HG03064 (cell line): ENCODE measurements around the gene CASD1.

Experiments
- ATAC-seq: cut with Tn5 transposase; IDR thresholded peaks from one replicate; pipeline ENCODE4 v1.9.1; 2021; ENCODE audit warnings: low read depth; ENCODE audit not compliant: unreplicated experiment

The CASD1 gene

DNA sequence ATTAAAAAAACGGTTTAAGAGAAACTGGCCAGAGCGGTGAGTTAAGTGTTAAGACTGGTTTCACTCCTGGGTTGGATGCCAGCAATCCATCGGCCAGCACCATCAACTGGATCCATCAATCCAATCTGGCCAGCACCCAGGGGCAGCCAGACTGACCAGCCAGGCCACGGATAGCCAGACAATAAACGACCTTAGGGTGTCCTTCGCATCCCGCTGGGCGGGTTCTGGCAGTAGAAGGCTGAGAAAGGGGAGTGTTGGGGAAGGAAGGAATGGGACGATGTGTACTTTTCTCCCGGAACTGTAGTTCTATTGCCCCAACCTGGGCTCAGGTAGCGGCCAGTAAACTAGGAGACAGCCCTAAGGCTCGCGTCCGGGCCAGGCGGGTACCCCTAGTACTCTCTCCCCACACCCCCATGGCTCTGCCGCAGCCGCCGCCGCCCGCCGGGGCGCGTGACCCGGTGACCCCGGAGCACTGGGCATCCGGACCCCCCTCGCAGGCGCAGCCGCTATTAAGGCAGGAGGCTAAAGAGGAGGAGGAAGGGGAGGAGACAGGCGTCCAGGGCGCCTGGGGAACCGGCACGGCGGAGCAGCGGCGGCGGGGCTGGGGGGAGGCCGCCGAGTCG is at the start of gene CASD1:
Gene CASD1, plus strand, starts transcription at position 546 of the 623 bp plus-strand sequence. CDS start 276 bp downstream, outside the sequence.
- peak; percentile 58 for ATAC-seq

DNA sequence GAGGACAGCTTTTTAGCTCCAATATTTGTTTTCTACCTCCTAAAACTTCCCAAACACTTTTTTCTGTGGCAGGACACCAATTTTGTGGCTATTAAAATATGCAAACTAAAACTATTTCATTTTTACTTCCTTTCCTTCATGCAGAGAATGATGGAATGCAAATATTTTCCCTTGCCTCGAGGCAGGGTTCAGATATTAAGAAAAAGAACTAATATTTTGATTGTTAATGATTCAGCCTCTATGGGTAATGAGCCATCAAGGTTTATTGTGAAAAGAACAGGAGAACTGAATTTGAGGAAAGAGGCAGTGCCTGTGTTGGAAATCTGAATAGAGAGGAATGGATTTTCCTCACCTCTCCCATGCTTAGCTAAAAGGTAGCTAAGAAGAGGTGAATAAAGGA is 43.1 kb upstream of the CASD1 start:
- no peak for ATAC-seq

DNA sequence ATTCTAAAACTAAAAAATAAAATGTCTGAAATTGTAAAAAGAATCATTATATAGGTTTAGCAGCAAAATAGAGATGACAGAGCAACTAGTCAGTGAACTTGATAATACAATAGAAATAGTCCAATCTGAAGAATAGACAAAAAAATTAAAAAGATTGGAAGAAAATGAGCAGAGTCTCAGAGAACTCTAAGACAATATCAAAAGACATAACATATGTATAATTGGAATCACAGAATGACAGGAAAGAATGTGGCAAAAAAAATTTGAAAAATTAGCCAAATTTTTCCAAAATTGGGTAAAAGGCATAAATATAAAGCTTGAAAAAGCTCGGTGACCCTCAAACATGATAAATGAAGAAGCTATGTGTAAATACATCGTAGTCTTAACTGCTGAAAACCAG is 38.0 kb upstream of the CASD1 start:
- ATAC-seq = no peak

DNA sequence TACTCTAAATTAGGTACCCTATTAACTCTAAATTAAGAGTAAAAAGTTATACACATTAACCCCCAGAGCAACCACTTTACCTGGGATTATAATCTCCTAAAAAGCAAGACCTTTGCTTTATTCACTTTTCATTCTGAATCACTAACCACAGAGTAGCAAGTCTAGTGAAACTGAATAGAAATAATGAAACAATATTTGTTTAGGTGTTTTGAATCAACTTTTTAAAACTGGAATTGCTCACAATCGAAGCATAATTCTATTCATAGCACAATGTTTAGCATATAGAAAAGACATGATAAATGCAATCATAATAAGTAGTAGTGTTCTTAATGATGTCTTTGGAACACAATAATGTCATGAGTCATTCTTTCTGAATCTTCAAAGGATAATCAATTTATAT is 37.0 kb upstream of the CASD1 start:
- ATAC-seq = no peak

DNA sequence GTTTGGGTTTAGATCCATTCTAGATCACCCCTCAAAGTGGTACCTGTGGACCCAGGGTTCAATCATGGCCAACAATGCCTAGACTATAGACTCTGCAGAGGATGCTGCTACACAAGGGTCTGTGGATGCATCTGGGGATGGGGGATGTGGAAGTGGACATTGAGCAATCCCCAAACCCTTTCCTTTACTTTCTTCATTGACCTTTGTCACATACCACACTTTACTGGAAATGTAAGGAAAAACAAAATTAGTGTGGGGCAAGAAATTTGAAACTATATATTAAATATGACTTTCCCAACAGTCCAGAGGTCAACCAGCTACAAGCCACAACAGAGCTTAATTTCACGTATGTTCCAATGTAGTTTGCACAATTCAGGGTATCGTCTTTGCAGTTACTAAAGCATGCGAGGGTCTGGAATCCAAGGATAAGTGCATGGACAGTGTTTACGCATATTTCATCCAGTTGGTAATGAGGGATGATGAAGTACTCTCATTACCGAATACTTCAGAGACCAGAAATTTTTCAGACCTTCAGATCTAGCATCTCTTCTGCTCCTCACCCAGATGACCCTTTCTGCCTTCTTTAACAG is 33.3 kb upstream of the CASD1 start:
- no peak for ATAC-seq

DNA sequence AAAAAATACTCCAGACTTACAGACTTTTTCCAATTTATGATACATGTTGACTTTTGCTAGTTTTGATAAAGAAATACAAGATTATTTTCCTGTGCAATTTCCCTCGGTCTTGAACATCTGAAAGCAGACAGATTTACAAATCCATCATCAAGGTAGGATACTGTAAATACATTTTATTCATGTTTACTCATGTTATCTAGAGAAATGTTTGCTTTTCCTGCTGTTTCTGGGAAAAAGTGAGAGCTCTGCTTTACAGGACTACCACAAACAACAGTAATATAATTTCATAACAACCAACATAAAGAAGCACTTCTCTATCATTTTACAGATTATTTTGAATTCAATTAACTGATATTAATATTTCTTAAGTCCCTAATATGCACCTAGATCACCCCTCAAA is 31.7 kb upstream of the CASD1 start:
- no peak for ATAC-seq

DNA sequence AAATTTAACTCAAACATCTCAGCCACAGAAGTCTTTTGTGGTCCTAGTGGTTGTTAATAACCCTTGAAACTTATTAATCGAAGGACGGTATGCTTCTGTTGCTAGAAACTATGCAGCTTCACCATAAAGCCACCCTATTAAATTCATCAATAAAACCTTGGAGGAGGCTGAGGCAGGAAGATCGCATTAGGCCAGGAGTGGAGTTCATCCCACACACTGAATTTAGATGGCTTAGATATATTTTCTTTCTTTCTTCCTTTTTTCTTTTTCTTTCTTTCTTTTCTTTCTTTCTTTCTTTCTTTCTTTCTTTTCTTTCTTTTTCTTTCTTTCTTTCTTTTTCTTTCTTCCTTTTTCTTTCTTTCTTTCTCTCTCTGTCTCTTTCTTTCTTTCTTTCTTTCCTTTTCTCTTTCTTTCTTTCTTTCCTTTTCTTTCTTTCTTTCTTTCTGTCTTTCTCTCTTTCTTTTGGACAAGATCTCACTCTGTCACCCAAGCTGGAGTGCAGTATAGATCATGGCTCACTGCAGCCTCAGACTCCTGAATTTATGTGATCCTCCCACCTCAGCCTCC is 30.9 kb upstream of the CASD1 start:
- no peak for ATAC-seq

- ATAC-seq = no peak
Observed at GRCh38 chr7:94481279-94481678, 28.3 kb upstream of the CASD1 start.

DNA sequence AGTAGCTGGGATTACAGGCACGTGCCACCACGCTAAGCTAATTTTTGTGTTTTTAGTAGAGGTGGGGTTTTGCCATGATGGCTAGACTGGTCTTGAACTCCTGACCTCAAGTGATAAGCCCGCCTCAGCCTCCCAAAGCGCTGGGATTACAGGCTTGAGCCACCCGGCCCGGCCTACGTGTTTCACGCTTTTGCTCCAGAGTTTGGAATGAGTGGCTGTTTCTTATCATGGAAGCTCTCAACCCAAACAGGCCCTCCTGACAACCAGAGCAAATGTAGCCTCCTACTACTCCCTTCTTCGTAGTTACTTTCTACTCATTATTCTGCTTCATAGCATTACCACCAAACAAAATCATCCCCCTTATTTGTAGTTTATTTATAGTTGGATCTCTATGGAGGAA is 26.8 kb upstream of the CASD1 start:
- no peak for ATAC-seq

GRCh38 chr7:94483843-94484242 is 25.8 kb upstream of the CASD1 start:
- ATAC-seq = no peak

DNA sequence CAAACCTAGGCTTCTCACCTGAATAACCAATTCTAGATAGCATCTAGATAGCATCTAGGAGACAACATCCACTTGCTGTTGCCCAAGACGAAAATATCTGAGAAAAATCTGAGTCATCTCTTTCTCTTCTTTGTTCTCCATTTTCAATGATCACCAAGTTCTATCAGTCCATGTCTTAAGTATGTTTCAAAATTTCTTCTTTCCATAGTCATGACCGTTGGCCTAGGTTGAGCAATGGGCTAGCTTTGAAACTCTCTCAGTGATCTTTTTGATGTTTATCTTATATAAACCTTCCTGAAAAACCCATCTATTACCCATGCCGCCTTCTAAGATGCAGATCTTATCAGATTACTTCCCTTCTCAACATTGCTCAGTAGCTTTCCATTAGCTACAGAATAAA is 23.4 kb upstream of the CASD1 start:
- ATAC-seq = no peak

DNA sequence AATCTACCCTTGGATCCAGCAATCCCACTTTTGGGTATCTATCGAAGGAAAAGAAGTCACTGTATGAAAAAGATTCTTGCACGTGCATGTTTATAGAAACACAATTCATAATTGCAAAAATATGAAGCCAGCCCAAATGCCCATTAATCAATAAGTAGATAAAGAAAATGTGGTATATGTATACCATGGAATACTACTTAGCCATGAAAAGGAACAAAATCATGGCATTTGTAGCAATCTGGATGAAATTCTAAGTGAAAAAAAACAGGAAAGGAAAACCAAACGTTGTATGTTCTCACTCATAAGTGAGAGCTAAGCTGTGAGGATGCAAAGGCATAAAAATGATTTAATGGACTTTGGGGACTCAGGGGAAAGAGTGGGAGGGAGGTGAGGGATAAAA is 18.2 kb upstream of the CASD1 start:
- ATAC-seq = no peak

GRCh38 chr7:94492601-94493000 is 17.0 kb upstream of the CASD1 start:
- peak; percentile 97 for ATAC-seq

- ATAC-seq = no peak
Observed at GRCh38 chr7:94497874-94498670, 11.5 kb upstream of the CASD1 start.

DNA sequence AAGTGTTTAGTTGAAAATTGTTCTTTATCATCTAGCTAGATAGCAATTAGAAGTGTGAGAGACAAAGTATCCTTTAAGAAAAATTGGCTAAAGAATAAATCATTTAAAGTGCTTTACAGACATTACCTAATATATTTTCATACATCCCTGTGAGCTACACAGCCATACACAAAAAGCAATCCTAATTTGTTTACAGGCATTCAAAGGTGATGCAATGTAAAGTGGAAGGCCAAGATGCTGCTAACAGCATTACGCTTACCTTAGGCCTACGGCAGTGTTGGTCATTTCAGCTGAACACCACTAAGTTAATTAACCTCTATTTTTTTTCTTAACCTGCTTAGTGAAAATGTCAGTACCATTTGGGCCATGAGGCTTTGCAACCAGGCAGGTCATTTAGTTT is 10.7 kb upstream of the CASD1 start:
- no peak for ATAC-seq

DNA sequence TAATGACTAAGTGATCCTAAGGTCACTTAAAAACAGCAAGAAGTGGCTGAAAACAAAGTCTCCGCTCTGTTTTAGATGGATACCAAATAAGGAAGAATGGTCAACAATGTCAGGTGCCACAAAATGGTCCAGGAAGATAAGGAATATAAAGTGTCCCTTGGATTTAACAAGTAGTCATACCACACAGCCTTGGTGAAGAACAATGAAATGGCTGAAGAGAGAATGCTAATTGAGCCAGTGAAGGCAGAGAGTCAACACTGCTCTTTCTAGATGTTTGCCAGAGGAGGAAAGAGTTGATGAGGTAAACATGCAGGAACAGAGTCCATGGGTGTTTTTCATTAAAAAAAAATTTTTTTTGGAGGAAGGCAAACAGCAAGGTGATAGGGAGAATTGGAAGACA is 2.1 kb upstream of the CASD1 start:
- no peak for ATAC-seq

GRCh38 chr7:94507962-94508361 is 1.6 kb upstream of the CASD1 start:
- no peak for ATAC-seq

DNA sequence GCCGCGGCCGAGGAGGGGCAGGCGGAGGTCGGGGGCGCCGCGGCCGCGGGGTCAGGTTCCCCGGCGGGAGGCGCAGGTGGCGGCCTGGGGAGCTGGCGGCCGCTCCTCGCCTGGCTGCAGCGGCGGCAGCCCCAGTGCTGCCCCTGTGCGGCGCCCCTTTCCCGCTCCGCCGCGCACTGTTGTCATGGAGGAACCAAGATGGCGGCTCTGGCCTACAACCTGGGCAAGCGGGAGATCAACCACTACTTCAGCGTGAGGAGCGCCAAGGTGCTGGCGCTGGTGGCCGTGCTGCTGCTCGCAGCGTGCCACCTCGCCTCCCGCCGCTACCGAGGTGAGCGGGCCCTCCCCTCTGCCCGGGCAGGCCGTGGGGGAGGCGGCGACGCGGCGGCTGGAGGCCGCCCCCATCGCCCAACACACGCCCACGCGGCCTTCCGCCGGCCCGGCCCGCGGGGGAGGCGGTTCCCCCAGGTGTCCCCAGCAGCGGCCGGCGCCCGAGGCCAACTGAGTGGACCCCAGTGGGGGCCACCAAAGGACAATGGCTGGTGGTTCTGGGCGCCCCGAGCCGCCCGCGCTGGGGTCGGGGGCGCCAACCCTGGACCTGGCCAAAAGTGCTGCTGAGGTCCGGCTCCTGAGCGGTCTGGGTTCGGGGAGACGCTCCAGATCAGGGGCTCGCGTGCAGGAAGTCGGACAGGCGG is 425 bp downstream of the CASD1 start:
- ATAC-seq = peak; percentile 72

GRCh38 chr7:94510582-94511496 is 1.2 kb downstream of the CASD1 start:
- ATAC-seq = no peak

DNA sequence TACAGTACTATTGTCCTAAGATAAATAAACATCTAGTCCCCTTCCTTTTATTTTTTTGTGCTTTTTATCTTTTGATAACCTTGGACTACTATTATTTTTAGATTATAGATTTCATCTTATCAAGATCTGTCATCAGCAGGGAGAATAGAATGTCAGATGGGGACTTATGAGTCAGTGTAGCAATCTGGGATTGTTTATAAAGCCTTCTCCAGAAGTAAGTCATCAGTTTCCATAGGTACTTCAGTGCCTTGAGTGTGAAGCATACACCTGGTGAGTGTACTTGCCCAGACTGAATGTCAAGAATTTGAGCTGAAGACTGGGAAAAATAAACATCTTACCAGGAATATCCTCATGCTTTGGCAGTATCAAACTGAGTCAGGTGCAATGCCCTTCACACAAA is 2.1 kb downstream of the CASD1 start:
- no peak for ATAC-seq
